Activated T-cell treated with anti-CD3 and anti-CD28 coated beads for 48 hours (primary cell): ENCODE measurements around the gene RIN2.

ENCODE experiments used
- DNase-seq: peaks from one replicate; pipeline ENCODE4 v3.0.0-alpha.2; 2020; ENCODE audit warnings: low read depth

The RIN2 gene

DNA sequence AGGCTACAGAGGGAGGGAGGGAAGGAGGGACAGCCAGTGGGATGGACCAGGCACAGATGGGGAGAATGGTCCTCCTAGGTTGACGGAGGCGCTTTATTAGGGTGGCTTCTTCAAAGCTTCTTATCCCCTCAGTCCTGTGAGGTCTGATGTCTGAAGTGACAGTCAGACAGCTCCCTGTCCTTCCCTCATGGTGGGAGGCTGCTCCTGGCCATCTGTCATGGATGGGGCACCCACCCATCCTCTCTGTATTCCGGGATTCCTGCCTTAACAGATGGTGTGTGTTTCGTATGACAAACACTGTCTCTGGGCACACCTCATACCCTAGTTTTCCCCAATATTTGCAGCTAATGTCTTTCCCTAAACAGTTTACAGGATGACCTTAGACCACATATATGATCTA is 7.9 kb downstream of the RIN2 start:
- DNase-seq, result no peak

DNA sequence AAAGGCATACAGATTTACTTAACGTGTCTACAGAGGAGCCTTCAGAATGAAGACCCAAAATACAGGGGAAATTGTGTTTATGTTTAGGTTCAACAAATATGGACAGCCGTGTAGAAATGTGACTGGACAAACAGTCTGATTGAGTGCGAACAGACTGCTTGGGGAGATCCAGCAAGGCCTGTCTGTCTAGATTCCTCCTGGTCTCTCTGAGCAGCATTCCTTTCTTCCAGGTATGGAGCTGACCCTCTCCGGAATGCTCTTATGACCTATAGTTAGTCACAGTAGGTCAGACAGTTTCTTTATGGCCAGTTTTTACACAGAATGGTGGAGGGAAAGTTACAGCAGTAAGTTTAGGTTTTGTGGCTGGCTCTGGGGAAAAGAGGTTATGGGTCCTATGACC is 9.0 kb downstream of the RIN2 start:
- no peak for DNase-seq

DNA sequence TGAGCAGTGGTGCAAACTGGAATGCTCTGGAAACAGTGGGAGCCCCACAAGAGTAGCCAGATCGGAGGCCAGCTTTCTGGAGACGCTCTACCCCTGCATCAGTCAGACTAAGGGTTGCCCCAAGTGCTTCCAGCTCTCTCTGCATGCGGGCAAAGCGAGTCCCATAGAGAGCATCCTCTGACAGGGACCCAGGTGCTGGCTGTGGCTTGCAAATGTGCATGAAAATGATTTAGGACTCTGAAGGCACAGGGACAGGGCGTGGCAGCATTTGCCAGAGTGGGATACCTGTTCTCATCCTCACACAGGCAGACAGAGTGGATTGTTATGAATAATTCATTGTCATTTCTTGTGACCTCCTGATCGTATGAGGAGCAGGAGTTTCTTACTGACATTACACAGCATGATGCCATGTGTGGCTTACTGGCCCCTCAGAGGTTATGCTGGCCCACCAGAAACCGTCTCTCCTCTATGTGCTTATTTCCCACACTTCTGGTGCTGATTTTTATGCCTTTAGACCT is 10.3 kb downstream of the RIN2 start:
- DNase-seq, result no peak

DNA sequence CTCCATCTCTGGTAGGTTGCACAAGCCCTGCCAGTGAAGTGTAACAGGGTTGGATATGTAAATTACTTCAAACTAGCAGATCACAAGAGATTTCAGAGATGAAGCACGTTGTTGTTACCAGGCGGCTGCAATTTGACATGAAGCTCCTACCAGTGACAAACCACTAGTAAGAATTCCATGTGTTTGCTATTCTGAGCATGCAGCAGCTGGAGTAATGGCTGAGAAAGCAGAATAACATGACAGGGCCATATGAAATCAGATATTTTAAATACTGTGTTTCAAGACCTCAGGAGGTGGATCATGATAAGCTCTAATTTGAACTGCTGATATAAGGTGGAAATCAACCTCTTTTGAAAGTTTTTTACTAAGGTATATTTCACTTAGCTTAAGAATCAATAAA is 11.4 kb downstream of the RIN2 start:
- no peak for DNase-seq

DNA sequence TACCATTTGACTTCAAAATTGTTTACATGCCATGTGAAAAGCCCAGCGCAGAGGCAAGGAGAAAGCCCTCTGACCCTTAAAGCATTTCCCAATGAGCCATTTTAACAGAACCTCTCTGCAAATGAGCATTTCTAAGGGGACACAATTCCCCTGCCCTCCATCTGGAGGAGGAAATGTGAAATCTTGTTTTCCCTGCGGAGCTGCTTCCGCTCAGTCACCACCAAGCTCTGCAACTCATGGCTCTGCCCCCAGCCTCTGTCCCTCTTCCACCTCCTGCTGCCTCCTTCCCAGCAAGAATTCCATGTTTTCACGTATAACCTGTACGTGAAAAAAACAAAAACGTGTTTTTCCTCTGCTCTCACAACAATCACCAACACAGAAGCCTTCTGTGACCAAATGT is 12.3 kb downstream of the RIN2 start:
- no peak for DNase-seq

DNA sequence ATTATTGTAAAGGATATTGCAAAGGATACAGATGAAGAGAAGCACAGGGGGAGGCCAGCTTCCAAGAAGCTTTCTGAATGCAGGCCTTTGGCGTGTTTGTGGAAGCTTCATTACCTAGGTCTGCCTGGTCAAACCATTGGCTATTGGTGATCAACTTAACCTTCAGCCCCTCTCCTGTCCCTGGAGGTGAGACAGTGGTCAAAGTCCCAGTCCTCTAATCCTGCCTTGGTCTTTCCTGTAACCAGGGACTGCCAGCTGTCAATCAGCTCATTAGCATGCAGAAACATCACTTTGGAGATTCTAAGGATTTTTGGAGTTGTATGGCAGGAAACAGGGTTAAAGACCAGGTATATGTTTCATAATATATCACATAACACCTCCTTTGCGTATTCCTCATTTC is 13.0 kb downstream of the RIN2 start:
- DNase-seq, result no peak

DNA sequence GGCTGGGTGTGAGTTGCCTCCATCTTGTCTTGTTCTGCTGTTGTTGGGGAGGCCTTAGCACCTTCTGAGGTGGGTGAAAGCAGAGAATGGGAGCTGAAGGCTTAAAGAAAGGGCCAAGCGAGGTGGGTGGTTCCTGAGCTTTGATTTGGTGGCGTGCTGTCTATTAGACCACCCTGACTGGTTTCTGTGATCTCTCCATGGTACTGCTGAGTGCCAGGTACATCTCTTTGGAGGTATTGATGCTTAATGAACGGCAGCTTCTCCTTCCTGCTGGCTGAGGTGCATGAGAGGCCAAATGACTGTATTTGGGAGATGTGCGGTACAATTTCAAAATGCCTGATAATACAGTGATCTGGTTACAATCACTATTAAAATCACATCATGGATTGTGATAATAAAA is 15.4 kb downstream of the RIN2 start:
- DNase-seq, result no peak

DNA sequence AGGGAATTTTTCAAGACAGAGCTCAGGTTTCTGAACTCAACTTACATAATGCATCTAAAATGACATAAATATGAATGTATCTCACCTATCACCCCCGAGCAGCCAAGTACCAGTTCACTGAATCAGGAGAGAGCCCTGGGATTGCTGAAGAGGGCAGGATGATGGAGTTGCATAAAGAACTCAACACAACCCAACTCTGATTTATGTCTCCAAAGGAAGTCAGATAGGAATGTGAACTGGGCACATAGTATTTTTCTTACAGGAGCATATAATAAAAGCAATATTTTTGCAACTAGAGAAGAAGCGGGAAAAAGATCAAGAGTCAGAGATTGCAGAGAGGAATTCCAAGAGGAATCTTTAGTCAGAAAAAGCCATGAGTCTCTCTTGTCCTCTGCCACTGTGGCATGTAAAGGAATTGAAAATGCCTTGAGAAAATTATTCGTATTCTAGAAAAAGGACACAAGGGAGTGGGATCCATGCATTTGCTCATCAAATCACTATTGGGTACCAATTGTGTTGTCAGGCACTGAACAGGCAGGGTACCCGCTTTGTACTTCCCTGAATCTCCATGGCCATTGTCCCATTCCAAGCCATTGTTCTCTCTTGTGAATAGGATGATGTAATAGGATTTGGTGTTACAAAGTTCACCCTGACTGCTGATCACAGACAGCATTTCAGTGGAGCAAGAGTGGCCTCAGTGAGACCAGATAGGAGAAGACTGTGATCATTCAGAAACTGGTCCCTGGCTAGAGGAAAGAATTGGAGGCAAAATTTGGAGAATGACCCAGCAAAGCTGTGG is 16.3 kb downstream of the RIN2 start:
- DNase-seq, result no peak

DNA sequence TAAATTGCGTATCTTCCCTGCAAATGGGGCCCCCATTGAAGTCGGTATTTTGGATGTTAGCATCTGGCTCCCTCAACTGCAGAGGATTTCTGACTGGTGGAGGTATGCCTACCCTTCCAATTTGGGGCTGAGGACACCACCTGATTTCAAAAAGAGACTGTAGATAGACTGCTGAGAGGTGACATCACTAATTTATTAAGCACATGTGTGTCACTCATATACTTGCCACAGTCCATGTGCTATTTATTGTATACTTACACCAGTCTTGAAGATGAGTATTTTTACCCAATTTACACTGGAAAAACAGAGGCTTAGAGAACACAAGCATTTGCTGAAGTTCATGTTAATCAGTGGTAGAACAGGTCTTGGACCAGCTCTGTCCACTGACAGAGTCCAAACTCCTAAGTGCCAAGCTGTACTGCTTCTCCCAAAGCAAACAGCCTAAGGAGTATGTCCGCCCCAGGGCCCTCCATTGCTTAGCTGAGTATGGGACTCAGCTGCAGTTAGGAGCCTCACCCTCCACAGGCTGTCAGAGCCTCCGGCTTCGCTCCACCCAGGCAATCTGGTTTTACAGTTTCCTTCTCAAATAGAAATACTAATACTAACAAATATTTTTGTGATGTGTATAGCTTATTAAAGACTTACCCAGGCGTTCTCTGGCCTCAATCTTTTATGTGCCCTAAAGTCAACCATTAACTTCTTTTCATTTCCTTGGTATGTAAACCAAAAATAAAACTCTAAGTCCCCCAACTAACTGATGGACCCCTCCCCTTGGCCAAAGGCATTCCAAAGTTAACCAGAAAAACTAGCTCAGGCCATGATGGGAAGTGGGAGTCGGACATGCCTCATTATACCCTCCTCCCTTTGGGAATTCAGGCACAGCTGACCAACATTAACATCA is 17.5 kb downstream of the RIN2 start:
- DNase-seq, result no peak

DNA sequence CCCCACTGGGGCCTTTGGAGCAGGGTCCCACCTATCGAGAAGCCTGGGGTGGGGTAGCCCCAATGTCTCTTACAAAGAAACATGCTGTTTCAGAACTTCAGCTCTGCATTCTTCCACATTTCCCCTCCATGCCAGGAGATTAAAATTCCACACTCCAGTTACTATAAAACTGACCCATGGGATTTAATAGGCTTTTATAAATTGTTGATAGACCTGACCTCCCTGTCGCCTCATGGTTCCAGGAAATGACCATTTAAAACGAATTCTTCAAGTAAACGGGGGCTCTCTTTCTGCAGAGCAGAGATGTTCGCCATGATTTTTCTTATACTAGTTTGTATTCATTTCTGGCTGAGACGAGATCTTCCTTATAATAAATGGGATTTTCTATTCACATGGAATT is 19.3 kb downstream of the RIN2 start:
- no peak for DNase-seq

DNA sequence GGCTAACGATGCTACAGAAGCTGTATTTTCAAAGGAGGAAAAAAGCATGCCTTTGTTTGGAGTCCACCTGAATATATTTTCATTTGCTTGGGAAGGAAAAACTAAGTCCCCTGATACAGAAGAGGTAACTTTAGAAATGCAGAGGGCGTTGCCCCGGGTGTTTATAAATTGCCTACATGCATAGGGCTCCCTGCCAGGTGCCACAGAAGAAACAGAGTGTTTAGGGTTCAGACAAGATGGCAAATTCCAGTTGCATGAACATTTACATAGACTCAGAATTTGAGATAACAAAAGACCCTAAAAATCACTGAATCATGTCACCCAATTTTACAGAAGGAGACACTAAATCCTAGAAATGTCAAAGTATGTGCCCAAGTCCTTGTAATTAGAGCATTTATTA is 19.9 kb downstream of the RIN2 start:
- no peak for DNase-seq

DNA sequence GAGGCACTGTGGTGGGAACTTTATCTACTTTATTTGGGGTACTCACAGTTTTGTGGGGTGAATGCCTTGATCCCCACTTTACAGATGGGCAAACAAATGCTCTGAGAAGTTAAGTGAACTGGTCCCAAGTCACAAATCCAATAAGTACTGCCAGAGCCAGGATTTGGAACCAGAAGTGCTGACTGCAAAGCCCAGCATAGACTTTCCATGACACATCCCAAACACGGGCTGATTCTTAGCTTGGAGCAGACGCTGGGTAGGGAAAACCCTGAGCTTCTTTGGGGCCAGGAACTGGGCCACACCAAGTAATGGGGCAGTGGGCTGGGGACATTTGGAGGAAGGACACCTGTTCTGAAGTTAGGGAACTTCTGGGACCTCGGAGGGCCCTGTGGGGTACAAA is 20.3 kb downstream of the RIN2 start:
- DNase-seq, result no peak

DNA sequence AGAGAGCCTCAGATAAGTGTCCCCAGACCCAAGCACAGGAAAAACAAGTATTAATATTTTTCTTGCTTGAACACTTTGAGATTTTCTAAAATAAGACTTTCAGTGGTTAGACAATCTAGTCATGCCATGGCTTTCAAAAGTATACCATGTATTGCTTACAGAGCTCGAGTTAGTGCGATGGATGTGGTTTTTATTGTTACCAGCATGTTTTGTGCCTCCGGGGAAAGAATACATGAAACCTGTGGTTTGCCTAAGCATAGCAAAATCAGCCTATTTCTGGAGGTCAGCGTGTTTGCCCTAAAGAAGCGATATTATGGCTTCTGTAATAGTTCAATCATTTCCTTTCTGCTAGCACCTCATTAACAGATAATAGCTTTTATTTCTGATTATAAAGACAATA is 21.6 kb downstream of the RIN2 start:
- no peak for DNase-seq

DNA sequence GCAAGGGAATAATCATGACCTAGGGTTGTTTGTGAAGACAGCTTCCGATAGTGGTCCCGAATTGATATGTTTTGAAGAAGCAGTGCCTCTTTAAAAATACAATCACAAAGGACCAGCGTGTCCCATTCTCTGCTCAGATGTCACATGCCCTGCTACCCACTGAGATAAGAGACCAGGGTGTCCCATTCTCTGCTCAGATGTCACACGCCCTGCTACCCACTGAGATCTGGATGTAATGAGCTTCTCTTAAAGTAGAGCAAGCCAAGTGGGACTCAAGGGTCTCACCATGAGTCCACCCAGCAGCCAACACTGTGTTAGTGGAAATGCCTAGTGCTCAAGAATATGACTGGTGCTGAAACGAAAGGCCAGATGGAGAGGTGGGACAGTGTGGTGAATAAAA is 22.2 kb downstream of the RIN2 start:
- DNase-seq, result no peak

DNA sequence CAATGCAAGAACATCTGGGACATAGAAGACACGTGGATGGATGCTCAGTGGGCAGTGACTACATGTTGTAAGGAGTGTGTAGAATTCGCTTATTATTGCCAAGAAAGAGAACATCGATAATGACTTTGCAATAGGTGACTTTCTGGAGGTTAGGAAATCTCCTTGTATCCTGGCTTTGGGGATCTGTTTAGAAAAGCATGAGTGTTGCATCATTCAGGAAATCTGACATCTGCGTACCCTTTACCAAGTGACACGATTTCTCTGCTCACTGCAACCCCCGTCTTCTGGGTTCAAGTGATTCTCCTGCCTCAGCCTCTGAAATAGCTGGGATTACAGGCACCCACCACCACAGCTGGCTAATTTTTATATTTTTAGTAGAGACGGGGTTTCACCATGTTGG is 23.2 kb downstream of the RIN2 start:
- DNase-seq, result no peak

DNA sequence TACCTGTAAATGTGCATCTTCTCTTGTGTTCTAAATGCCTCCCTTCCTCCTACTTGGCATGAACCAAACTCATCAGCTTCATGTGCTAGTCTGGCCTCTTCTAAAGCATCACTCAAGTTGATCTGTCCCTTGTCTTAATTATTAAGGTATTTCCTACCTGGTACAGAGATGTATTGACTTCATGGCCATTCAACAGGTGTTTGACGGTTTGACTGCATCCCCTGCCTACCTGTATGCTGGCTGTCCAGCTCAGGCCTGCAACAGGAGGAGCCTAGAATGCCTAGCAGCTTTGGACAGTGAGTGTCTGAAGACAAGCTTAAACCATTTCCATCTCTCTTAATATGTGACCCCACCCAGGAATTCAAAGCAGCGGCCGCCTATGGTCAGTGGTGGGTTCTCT is 24.6 kb downstream of the RIN2 start:
- DNase-seq, result no peak

DNA sequence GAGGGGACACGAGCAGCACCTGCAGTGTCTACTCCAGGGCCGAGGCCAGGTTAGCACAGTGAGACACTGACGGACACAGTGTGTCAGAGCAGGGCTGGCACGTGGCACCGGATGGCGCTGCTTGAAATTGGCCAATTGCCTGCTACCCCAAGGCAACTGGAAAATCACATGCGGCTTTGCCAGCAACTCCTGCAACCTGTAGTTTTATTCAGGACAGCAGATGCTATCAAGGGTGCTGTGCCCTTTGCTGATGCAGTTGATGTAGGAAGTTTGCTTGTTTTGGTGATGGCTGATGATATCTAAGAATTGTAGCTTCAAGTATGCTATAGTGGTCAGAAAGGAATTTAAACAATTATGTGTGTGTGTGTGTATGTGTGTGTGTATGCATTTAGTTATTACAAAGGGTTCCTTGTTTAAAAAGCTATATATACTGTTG is 25.9 kb downstream of the RIN2 start:
- no peak for DNase-seq

DNA sequence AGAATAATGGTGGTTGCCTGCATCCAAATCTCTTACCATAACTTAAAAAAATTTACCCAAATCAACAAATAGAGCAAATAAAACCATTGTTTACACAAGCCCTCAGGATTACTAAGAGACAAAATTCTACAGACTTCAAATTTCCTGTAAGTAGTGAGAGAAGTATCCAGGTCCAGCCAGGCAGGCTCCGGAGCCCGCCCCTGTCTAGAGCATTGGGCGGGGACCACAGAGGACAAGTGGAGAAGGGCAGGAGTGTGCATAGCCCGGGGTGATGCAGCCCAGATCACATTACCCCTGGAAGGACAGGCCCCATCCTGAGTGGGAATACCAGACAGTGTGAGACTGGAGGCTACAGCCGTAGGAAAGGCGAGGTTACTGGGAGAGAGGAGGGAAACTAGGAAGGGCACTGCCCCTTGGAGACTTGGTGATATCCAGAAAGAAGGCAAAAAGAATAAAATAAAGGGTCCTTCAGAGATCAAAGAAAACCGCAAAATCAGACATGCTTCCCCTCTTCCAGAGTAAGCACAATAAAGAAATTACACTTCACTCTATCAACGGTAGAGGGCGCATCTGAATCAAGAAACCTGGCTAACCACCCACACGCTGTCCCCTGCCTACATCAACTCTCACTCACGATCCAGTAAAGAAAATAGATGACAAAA is 26.6 kb downstream of the RIN2 start:
- peak; percentile 12 for DNase-seq

DNA sequence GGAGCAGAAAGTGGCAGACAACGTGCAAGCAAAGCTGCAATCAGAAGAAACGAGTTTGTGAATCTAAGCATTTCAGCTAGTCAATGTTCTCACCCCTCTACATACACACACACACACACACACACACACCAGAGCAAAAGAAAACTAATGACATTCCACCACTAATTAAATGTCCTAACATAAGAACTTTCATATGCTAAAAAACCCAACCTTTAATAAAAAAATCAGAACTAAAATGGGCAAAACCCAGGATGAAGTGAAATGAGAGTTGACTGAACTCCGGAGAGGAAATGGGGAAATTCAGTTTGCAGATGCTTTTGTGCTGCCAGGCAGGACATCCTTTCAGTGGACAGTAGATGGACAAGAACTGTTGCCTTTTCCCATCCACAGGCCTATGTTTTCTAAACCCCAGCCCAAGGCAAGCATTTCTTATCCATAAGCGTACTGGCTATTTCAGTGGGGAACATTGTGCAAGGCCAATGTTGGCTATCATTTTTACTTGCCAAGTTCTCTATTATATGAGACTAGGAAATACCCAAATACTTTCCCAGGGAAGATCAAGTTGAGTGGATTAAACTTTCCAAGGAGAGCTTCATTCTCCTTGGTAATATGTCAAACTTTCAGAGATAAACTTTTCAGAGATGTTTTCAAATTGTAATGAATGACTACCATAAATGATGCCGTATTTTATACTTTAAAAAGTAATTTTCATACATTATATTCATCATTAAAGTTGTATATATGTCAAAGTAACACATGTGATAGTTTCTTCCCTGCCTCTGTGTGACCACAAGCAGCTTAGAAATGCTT is 27.3 kb downstream of the RIN2 start:
- no peak for DNase-seq

DNA sequence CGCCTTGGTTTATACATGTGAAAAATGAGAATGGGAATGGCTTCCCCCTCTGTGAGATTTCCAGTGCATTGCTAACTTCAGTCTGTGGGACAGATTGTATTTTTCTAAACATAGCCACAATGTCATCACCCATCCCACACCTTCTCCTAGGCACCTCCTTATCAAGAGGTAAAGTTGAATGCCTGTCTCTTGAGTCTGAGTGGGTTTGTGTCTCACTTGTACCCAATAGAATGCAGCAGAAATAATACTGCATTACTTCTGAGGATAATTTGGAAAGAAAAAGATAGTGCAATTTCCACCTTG is 27.9 kb downstream of the RIN2 start:
- DNase-seq, result no peak

DNA sequence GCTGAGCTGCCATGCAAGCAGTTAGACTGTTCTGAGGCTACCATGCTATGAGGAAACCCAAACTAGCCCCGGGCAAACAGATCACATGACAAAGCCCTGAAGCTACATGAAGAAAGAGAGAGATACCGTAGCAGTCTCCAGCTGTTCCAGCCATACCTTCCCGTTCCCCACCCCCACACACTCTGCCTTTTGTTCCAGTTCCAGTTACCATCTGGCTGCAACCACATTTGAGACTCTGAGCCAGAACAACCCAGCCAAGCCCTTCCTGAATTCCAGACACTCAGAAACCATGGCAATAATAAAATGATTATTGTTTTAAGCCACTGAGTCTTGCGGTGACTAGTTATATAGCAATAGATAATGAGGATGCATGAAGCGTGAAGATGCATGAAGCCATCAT is 28.3 kb downstream of the RIN2 start:
- DNase-seq, result no peak

DNA sequence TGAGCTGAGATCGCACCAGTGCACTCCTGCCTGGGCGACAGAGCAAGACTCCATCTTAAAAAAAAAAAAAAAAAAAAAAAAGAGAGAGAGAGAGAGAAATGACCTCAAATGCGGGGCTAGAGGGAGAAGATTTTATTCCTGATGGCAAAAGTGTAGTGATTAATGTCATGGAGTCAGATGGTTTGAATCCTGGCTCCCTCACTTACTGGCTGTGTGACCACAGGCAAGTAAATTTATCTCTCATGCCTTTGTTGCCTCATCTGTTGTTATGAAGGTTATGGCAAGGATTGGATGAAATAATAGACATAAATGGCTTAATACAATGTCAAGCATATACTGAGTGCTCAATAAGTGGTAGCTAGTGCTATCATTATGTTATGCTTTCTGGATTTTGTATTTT is 29.3 kb downstream of the RIN2 start:
- DNase-seq, result no peak
